SH-SY5Y (cell line): ENCODE measurements around the gene U2AF1L4.

Source experiments
- GATA2 ChIP-seq: IDR thresholded peaks from 2 replicates; pipeline ENCODE4 v1.6.1; 2011; ENCODE audit warnings: mild to moderate bottlenecking, low read depth, low read length
- GATA3 ChIP-seq: IDR thresholded peaks from 2 replicates; pipeline ENCODE4 v1.6.1; 2011; ENCODE audit warnings: low read depth, mild to moderate bottlenecking, low read length, moderate library complexity

- TF ChIP-seq GATA2 (no peak), GATA3 (no peak)
These were observed 20.7 kb downstream of the U2AF1L4 start for GRCh38 chr19:35724560-35724959.
